MCF 10A (cell line): ENCODE data around the gene CCDC171. TPM values are rescaled to one million over a fixed set of nuclear protein-coding genes. Genes with fewer than 3 reads are reported as not detected.

Experiments used
- BruUV-seq: library from RNA; stranded (reverse); fragments of 400-500 nt; replicated peaks from 2 replicates; lab custom pipeline; 2021; lab: Mats Ljungman, UMichigan
- CTCF ChIA-PET: fragments of 300-600 bp; sonication (Branson Sonifier 250); formaldehyde crosslinking; extraction: SDS; loops from one replicate; lab custom pipeline; 2021; ENCODE audit warnings: antibody characterized with exemption, inconsistent platforms; lab: Yijun Ruan, JAX
- POLR2A ChIA-PET: fragments of 300-600, 350-650 bp; sonication (Branson Sonifier 250); formaldehyde crosslinking; extraction: SDS; loops from one replicate; lab custom pipeline; 2020; ENCODE audit warnings: antibody characterized with exemption, inconsistent platforms; lab: Yijun Ruan, JAX
- DNase-seq: peaks from one replicate; pipeline ENCODE4 v3.0.0-alpha.2; 2018; ENCODE audit not compliant: unreplicated experiment
- H3K27ac Mint-ChIP-seq: one replicate; pipeline ENCODE4 v1.8.0; 2022; ENCODE audit warnings: mild to moderate bottlenecking, low read depth, mixed read lengths; ENCODE audit not compliant: unreplicated experiment
- H3K27me3 Mint-ChIP-seq: one replicate; pipeline ENCODE4 v1.8.0; 2022; ENCODE audit warnings: mixed read lengths; ENCODE audit not compliant: insufficient read depth, unreplicated experiment
- H3K36me3 Mint-ChIP-seq: one replicate; pipeline ENCODE4 v1.8.0; 2022; ENCODE audit warnings: mild to moderate bottlenecking, moderate library complexity, mixed read lengths; ENCODE audit not compliant: insufficient read depth, unreplicated experiment
- H3K4me1 Mint-ChIP-seq: one replicate; pipeline ENCODE4 v1.8.0; 2022; ENCODE audit warnings: mixed read lengths; ENCODE audit not compliant: insufficient read depth, unreplicated experiment
- H3K4me3 Mint-ChIP-seq: one replicate; pipeline ENCODE4 v1.8.0; 2022; ENCODE audit warnings: mild to moderate bottlenecking, moderate library complexity, mixed read lengths; ENCODE audit not compliant: unreplicated experiment
- H3K9me3 Mint-ChIP-seq: one replicate; pipeline ENCODE4 v1.8.0; 2022; ENCODE audit warnings: mixed read lengths; ENCODE audit not compliant: unreplicated experiment
- CTCF ChIP-seq: fragments of 200-600 bp; IDR thresholded peaks from one replicate; pipeline ENCODE4 v1.8.0; 2022; ENCODE audit warnings: antibody characterized with exemption, mild to moderate bottlenecking; ENCODE audit not compliant: unreplicated experiment
- intact Hi-C: fragments of 100-400 bp; cut with micrococcal nuclease; formaldehyde crosslinking; loops from 2 replicates; pipeline ENCODE4 v1.14.1; 2022
- total RNA-seq: library from RNA; stranded (reverse); gene quantifications from 2 replicates; pipeline ENCODE4 v1.2.3, GENCODE V29; 2022

Gene CCDC171
- total RNA-seq, 1 experiment from 2014 or later = 1.7 TPM

- DNase-seq = no peak
- Mint-ChIP-seq H3K9me3 (no peaks in the 10 kb centered on the region), H3K27ac (no peak overlapping the region), H3K27me3 (no peaks in the 10 kb centered on the region), H3K4me1 (no peaks in the 10 kb centered on the region), H3K4me3 (no peak overlapping the region), H3K36me3 (no peaks in the 10 kb centered on the region)
- intact Hi-C loops = no loop called here
- BruUV-seq = no TSS peak
- ChIA-PET POLR2A (no interaction called here), CTCF (interaction anchor here (2.6 kb wide), 1 partner anchor 9 kb away, joined by 8 read pairs; no protein-coding TSS in a partner anchor)
- no peak for TF ChIP-seq CTCF
Observed at GRCh38 chr9:15846611-15847010, 293.8 kb downstream of the CCDC171 start.

GRCh38 chr9:15849871-15850270 lies 297.0 kb downstream of the CCDC171 start:
- intact Hi-C loops = no loop called here
- Mint-ChIP-seq H3K27me3 (no peaks in the 10 kb centered on the region), H3K9me3 (no peaks in the 10 kb centered on the region), H3K4me3 (no peak overlapping the region), H3K27ac (no peak overlapping the region), H3K4me1 (no peaks in the 10 kb centered on the region), H3K36me3 (no peaks in the 10 kb centered on the region)
- DNase-seq = no peak
- ChIA-PET CTCF (interaction anchor here (0.6 kb wide), 1 partner anchor 900 kb away, joined by 3 read pairs; no protein-coding TSS in a partner anchor), POLR2A (no interaction called here)
- no TSS peak for BruUV-seq
- TF ChIP-seq CTCF = no peak

GRCh38 chr9:15851766-15852165 lies 298.9 kb downstream of the CCDC171 start:
- intact Hi-C loops = no loop called here
- Mint-ChIP-seq H3K9me3 (no peaks in the 10 kb centered on the region), H3K4me3 (no peak overlapping the region), H3K36me3 (no peaks in the 10 kb centered on the region), H3K27me3 (no peaks in the 10 kb centered on the region), H3K27ac (no peak overlapping the region), H3K4me1 (no peaks in the 10 kb centered on the region)
- TF ChIP-seq CTCF = no peak
- no peak for DNase-seq
- ChIA-PET POLR2A (no interaction called here), CTCF (no interaction called here)
- BruUV-seq = no TSS peak

- no peak for DNase-seq
- Mint-ChIP-seq H3K9me3 (no peaks in the 10 kb centered on the region), H3K36me3 (peaks cover 9% of the 10 kb centered on the region), H3K27me3 (no peaks in the 10 kb centered on the region), H3K27ac (no peak overlapping the region), H3K4me3 (no peak overlapping the region), H3K4me1 (no peaks in the 10 kb centered on the region)
- CTCF ChIA-PET = no interaction called here
- POLR2A ChIA-PET = no interaction called here
- no TSS peak for BruUV-seq
- intact Hi-C loops = no loop called here
- TF ChIP-seq CTCF = no peak
Observed at GRCh38 chr9:15856591-15856990, 303.7 kb downstream of the CCDC171 start.
